H1 (cell line): ENCODE measurements around the gene ZNF581. TPM values are rescaled to one million over a fixed set of nuclear protein-coding genes. Genes with fewer than 3 reads are reported as not detected.
A peak's percentile ranks its signal among the peaks of the same experiment; 100 is the strongest.

Experiments used
- CTCF ChIA-PET: fragments of 300-600 bp; sonication (Branson Sonifier 250); formaldehyde crosslinking; loops from one replicate; lab custom pipeline; 2021; ENCODE audit not compliant: partially characterized antibody; lab: Charles Lee
- POLR2A ChIA-PET: fragments of 300-600 bp; sonication (Branson Sonifier 250); formaldehyde crosslinking; loops from one replicate; lab custom pipeline; 2021; ENCODE audit warnings: inconsistent platforms; ENCODE audit not compliant: partially characterized antibody; lab: Charles Lee
- DNase-seq, 2 experiments: peaks; one replicate each; pipeline versions ENCODE4 v3.0.0 to v3.0.0-alpha.2; 2010 to 2022; ENCODE audit warnings: low spot score in 2 of 2, low read depth in 1 of 2, mixed read lengths in 1 of 2
- FAIRE-seq: peaks from 2 replicates; lab custom pipeline; 2011; peaks lifted over from hg19 to GRCh38; lab: Jason Lieb, UNC
- H2AFZ ChIP-seq: 2 replicates; pipeline ENCODE4 v1.8.1; 2012; ENCODE audit warnings: low read length, inconsistent platforms
- H2AK5ac ChIP-seq: 2 replicates; pipeline ENCODE4 v1.6.1; 2013; ENCODE audit warnings: low read depth, low read length
- H2BK120ac ChIP-seq: replicated peaks from 2 replicates; pipeline ENCODE3; 2013; ENCODE audit warnings: low read depth, low read length, inconsistent platforms
- H2BK12ac ChIP-seq: 2 replicates; pipeline ENCODE4 v1.6.1; 2013; ENCODE audit warnings: low read depth, low read length
- H2BK15ac ChIP-seq: 2 replicates; pipeline ENCODE4 v1.6.1; 2013; ENCODE audit warnings: low read length
- H2BK20ac ChIP-seq: 2 replicates; pipeline ENCODE4 v1.6.1; 2013; ENCODE audit warnings: low read length
- H2BK5ac ChIP-seq: 2 replicates; pipeline ENCODE4 v1.6.1; 2013; ENCODE audit warnings: low read depth, low read length
- H3K14ac ChIP-seq: 2 replicates; pipeline ENCODE4 v1.6.1; 2013; ENCODE audit warnings: inconsistent platforms; ENCODE audit not compliant: insufficient read length
- H3K18ac ChIP-seq: 2 replicates; pipeline ENCODE4 v1.6.1; 2013; ENCODE audit warnings: low read length; ENCODE audit errors: extremely low read depth
- H3K23ac ChIP-seq: 2 replicates; pipeline ENCODE4 v1.6.1; 2013; ENCODE audit warnings: inconsistent platforms; ENCODE audit not compliant: insufficient read length
- H3K23me2 ChIP-seq: 2 replicates; pipeline ENCODE4 v1.6.1; 2013; ENCODE audit warnings: low read depth, low read length
- H3K27ac ChIP-seq: 2 replicates; pipeline ENCODE4 v1.6.1; 2011; ENCODE audit warnings: low read depth, low read length, inconsistent platforms
- H3K27me3 ChIP-seq, 4 experiments: replicated peaks in 1 of 4; 1 replicate in 1 of 4; 2 replicates in 3 of 4; pipeline versions ENCODE4 v1.6.1 to v1.8.1; 2011 to 2013; ENCODE audit warnings: low read length in 3 of 4, mild to moderate bottlenecking in 3 of 4, inconsistent platforms in 2 of 4, mixed read lengths in 2 of 4, moderate library complexity in 1 of 4; ENCODE audit not compliant: control insufficient read depth in 3 of 4, insufficient read depth in 3 of 4; ENCODE audit errors: extremely low read depth in 1 of 4
- H3K36me3 ChIP-seq, 4 experiments: 2 replicates each; pipeline versions ENCODE4 v1.6.1 to v1.8.1; 2011 to 2013; ENCODE audit warnings: mild to moderate bottlenecking in 4 of 4, low read length in 3 of 4, moderate library complexity in 2 of 4, control low read depth in 1 of 4, inconsistent platforms in 1 of 4; ENCODE audit not compliant: insufficient read depth in 4 of 4, control insufficient read depth in 2 of 4
- H3K4ac ChIP-seq: replicated peaks from 2 replicates; pipeline ENCODE3; 2013; ENCODE audit warnings: low read length, low read depth, mixed read lengths, inconsistent platforms; ENCODE audit not compliant: insufficient read length
- H3K4me1 ChIP-seq, 4 experiments: replicated peaks in 1 of 4; 1 replicate in 1 of 4; 2 replicates in 3 of 4; pipeline versions ENCODE4 v1.6.1 to v1.8.1; 2011 to 2013; ENCODE audit warnings: low read length in 3 of 4, inconsistent platforms in 2 of 4, mixed read lengths in 1 of 4; ENCODE audit not compliant: insufficient read depth in 4 of 4, control insufficient read depth in 3 of 4
- H3K4me2 ChIP-seq, 2 experiments: 2 replicates each; pipeline versions ENCODE4 v1.6.1 to v1.8.1; 2011 to 2013; ENCODE audit warnings: low read depth in 2 of 2, low read length in 2 of 2, control low read depth in 1 of 2, inconsistent platforms in 1 of 2, mild to moderate bottlenecking in 1 of 2; ENCODE audit not compliant: insufficient read depth in 1 of 2
- H3K4me3 ChIP-seq, 4 experiments: fragments of 200-600, 300-600 bp in 1 of 4; sonication (generic), shearing (Covaris generic), sonication (Bioruptor Twin) in 1 of 4; 2 replicates each; pipeline versions ENCODE4 v1.5.1 to v1.8.1; 2011 to 2016; ENCODE audit warnings: low read length in 4 of 4, low read depth in 3 of 4, control low read depth in 2 of 4, inconsistent platforms in 2 of 4, mild to moderate bottlenecking in 2 of 4, mixed read lengths in 1 of 4, moderate library complexity in 1 of 4; ENCODE audit not compliant: insufficient read depth in 2 of 4; ENCODE audit errors: extremely low read depth in 1 of 4
- H3K56ac ChIP-seq: replicated peaks from 2 replicates; pipeline ENCODE3; 2013; ENCODE audit warnings: low read depth, mild to moderate bottlenecking, mixed read lengths, low read length, inconsistent platforms; ENCODE audit not compliant: insufficient read length
- H3K79me1 ChIP-seq: 2 replicates; pipeline ENCODE4 v1.6.1; 2013; ENCODE audit warnings: low read depth, low read length, control low read depth
- H3K79me2 ChIP-seq, 2 experiments: 2 replicates each; pipeline versions ENCODE4 v1.6.1 to v1.8.1; 2012 to 2013; ENCODE audit warnings: low read length in 2 of 2, mild to moderate bottlenecking in 2 of 2, inconsistent platforms in 1 of 2; ENCODE audit not compliant: insufficient read depth in 2 of 2, control insufficient read depth in 1 of 2
- H3K9ac ChIP-seq, 4 experiments: replicated peaks in 1 of 4; 1 replicate in 1 of 4; 2 replicates in 3 of 4; pipeline versions ENCODE4 v1.6.1 to v1.8.1; 2011 to 2013; ENCODE audit warnings: low read depth in 3 of 4, low read length in 3 of 4, control low read depth in 2 of 4, mild to moderate bottlenecking in 2 of 4, moderate library complexity in 2 of 4, inconsistent platforms in 1 of 4; ENCODE audit errors: extremely low read depth in 1 of 4
- H3K9me3 ChIP-seq, 2 experiments: 2 replicates each; pipeline versions ENCODE4 v1.6.1 to v1.8.1; 2012 to 2013; ENCODE audit warnings: mild to moderate bottlenecking in 2 of 2, moderate library complexity in 2 of 2, control low read depth in 1 of 2, inconsistent platforms in 1 of 2, low read depth in 1 of 2, low read length in 1 of 2, mixed read lengths in 1 of 2; ENCODE audit not compliant: insufficient read depth in 2 of 2
- H4K20me1 ChIP-seq, 2 experiments: replicated peaks in 1 of 2; 2 replicates each; pipeline versions ENCODE3 to v1.8.1; 2011 to 2013; ENCODE audit warnings: inconsistent platforms in 2 of 2, low read length in 2 of 2, mild to moderate bottlenecking in 1 of 2; ENCODE audit not compliant: insufficient read depth in 2 of 2, control insufficient read depth in 1 of 2
- H4K5ac ChIP-seq: 2 replicates; pipeline ENCODE4 v1.6.1; 2013; ENCODE audit warnings: low read length, low read depth, mixed read lengths, inconsistent platforms; ENCODE audit not compliant: insufficient read length
- H4K8ac ChIP-seq: 2 replicates; pipeline ENCODE4 v1.8.0; 2013; ENCODE audit warnings: mild to moderate bottlenecking, moderate library complexity, low read length, inconsistent platforms; ENCODE audit not compliant: insufficient read depth; ENCODE audit errors: extremely low read depth
- H4K91ac ChIP-seq: replicated peaks from 2 replicates; pipeline ENCODE3; 2013; ENCODE audit warnings: low read length, mixed read lengths, inconsistent platforms; ENCODE audit not compliant: insufficient read length
- POLR2A ChIP-seq, 2 experiments: IDR thresholded peaks; 1 replicate in 1 of 2; 2 replicates in 1 of 2; pipeline ENCODE4 v1.6.1; 2011; ENCODE audit warnings: low read depth in 2 of 2, low read length in 2 of 2, mild to moderate bottlenecking in 2 of 2; ENCODE audit errors: control extremely low read depth in 1 of 2
- SIN3A ChIP-seq, 2 experiments: IDR thresholded peaks in 1 of 2; conservative IDR thresholded peaks in 1 of 2; 2 replicates each; pipeline ENCODE4 v1.6.1; 2011 to 2012; ENCODE audit warnings: low read length in 2 of 2, improper control_type of control experiment in 1 of 2, low read depth in 1 of 2, mild to moderate bottlenecking in 1 of 2
- WGBS, 2 experiments: shearing (Covaris generic) in 1 of 2; methylation state at CpG; one replicate each; pipeline versions ENCODE4 v1.1.6 to v1.1.7; 2013 to 2015; ENCODE audit warnings: low lambda C conversion rate in 2 of 2, mixed read lengths in 2 of 2, inconsistent platforms in 1 of 2, low coverage in 1 of 2, missing lambda C conversion rate in 1 of 2; ENCODE audit not compliant: insufficient replicate concordance in 2 of 2, insufficient coverage in 1 of 2, insufficient read length in 1 of 2; ENCODE audit errors: extremely low coverage in 1 of 2, missing lambda C conversion rate in 1 of 2; 5-methylcytosine and 5-hydroxymethylcytosine counted together
- polyA plus RNA-seq, 7 experiments: library from polyadenylated mRNA; depleted of rRNA in 3 of 7; stranded (reverse) in 5 of 7; unstranded in 2 of 7; fragments of >200 nt in 5 of 7; fragments of 200-250 nt in 2 of 7; gene quantifications; 1 replicate in 5 of 7; 2 replicates in 1 of 7; 4 replicates in 1 of 7; pipeline versions ENCODE4 v1.2.1 to v1.2.3, GENCODE V29; 2011 to 2013; ENCODE audit warnings: missing spikeins in 2 of 7, mixed read lengths in 2 of 7
- total RNA-seq: library from RNA; stranded (reverse); fragmentation: NEBNext Ultra II Directional; extraction: Animal tissue kit (Norgen Biotek cat#: 25700); gene quantifications from 2 replicates; pipeline ENCODE4 v1.2.1, GENCODE V29; 2021

ZNF581 gene
- total and polyA plus RNA-seq, 2 of the 8 experiments (the other 6 are each of a cell fraction or from before 2014, with no cell fraction given), result 73.0 to 76.1 TPM

DNA sequence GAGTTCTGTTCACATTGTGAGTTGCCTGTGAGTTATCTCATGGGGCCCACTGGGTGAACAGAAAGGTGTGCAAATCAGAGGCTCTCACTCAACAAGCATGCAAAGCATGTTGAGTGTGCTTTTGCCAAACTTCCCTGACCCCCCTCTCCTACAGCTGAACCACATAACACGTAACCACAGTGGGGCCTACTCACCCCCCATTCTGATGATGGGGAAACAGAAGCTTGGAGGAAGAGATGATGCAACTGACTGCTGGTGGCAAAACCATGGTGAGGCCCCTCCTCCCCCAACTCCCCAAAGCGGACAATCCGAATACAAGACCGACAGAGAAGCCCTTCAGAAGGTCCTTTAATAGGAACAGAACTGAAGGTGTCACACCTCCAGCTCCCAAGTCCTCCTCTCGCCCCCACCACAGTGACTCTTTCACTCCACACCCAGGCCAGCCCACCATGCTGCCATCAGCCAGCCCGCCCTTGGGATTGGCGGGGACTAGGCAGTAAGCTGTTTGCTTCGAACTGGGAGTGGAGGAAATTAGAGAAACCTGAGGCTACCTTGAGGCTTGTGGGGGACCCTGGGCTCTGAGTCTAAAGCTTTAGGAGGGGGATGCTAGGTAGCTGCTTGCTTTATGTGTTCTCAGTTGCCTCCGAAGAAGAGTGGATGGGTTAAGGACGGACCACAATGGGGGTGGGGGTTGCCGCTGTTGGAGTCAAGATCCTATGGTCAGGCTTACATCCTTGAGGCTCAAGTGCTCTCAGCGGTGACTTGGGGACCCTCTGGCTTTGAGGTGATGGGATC lies 22.8 kb upstream of the ZNF581 start:
- H4K20me1 ChIP-seq, result peaks cover 1 to 5% of the 10 kb centered on the region in 2 experiments
- no peak overlapping the region for H4K8ac ChIP-seq
- no peak overlapping the region for H3K27ac ChIP-seq
- H3K56ac ChIP-seq, result no peak overlapping the region
- no peak overlapping the region for H4K91ac ChIP-seq
- H2BK20ac ChIP-seq, result no peak overlapping the region
- no peaks in the 10 kb centered on the region for H3K79me1 ChIP-seq
- H3K79me2 ChIP-seq, result no peaks in the 10 kb centered on the region
- no peak overlapping the region for H3K4ac ChIP-seq
- no peaks in the 10 kb centered on the region for H3K23me2 ChIP-seq
- H3K27me3 ChIP-seq, result peaks cover 0 to 2% (median 0%) of the 10 kb centered on the region in 4 experiments; a peak in 1 of 7 replicates
- no peaks in the 10 kb centered on the region; a peak in 1 of 4 replicates for H3K9me3 ChIP-seq
- no peak overlapping the region for H3K18ac ChIP-seq
- peaks cover 0 to 3% (median 0%) of the 10 kb centered on the region in 4 experiments; a peak in 3 of 7 replicates for H3K4me1 ChIP-seq
- no peak overlapping the region for H3K4me2 ChIP-seq
- DNase-seq (no peak), FAIRE-seq (no peak)
- no peak overlapping the region for H2BK15ac ChIP-seq
- H4K5ac ChIP-seq, result no peak overlapping the region
- H2BK12ac ChIP-seq, result no peak overlapping the region
- no peak overlapping the region for H3K23ac ChIP-seq
- H2BK5ac ChIP-seq, result no peak overlapping the region
- no peak overlapping the region for H2AK5ac ChIP-seq
- POLR2A ChIA-PET, result interaction anchor here (0.5 to 6.8 kb wide), 12 partner anchors 9 to 507 kb away, joined by 3 to 32 read pairs (median 4); partner anchors contain the start of genes FIZ1, UBE2S, ZNF524 and ZNF865
- 89% methylated on average over 12 of the region's 12 CpGs; no CpG with 5 or more reads in 1 of the 2 experiments for WGBS, 2 experiments
- no peak overlapping the region for H2BK120ac ChIP-seq
- peaks cover 0 to 22% (median 4%) of the 10 kb centered on the region in 4 experiments; a peak in 6 of 8 replicates for H3K36me3 ChIP-seq
- H3K14ac ChIP-seq, result no peak overlapping the region
- no peak overlapping the region for H3K9ac ChIP-seq
- H3K4me3 ChIP-seq, result no peak overlapping the region
- H2AFZ ChIP-seq, result no peak overlapping the region
- CTCF ChIA-PET, result interaction anchor here (0.6 to 8.0 kb wide), 4 partner anchors 9 to 478 kb away, joined by 3 to 38 read pairs (median 6); no protein-coding TSS in a partner anchor
- TF ChIP-seq POLR2A (IDR thresholded peaks at IDR 0.05; ENCODE audit: control extremely low read depth in 1 of 2, low read depth in 2 of 2, low read length in 2 of 2) (peak in 1 of 2 experiments; percentile 29; a peak in 2 of 3 replicates), SIN3A (conservative IDR thresholded peaks at IDR 0.05 in 1 of 2, IDR thresholded peaks at IDR 0.05 in 1 of 2; ENCODE audit: low read depth in 1 of 2, low read length in 2 of 2) (no peak)
